GM12864 (cell line): Measurements from ENCODE around the gene ITGB1.

Experiments used
- DNase-seq: peaks from one replicate; pipeline ENCODE4 v3.0.0-alpha.2; 2011; ENCODE audit warnings: low read depth
- H3K4me3 ChIP-seq: 2 replicates; pipeline ENCODE4 v1.5.1; 2011; ENCODE audit warnings: mild to moderate bottlenecking, low read depth, low read length, control low read depth
- TF ChIP-seq, protein P1 (sequence below): IDR thresholded peaks from 2 replicates; pipeline ENCODE4 v1.5.1; 2011; ENCODE audit warnings: low read depth, mild to moderate bottlenecking, moderate library complexity, low read length, control low read depth, inconsistent platforms; ENCODE audit errors: missing control alignments

ITGB1 gene

DNA sequence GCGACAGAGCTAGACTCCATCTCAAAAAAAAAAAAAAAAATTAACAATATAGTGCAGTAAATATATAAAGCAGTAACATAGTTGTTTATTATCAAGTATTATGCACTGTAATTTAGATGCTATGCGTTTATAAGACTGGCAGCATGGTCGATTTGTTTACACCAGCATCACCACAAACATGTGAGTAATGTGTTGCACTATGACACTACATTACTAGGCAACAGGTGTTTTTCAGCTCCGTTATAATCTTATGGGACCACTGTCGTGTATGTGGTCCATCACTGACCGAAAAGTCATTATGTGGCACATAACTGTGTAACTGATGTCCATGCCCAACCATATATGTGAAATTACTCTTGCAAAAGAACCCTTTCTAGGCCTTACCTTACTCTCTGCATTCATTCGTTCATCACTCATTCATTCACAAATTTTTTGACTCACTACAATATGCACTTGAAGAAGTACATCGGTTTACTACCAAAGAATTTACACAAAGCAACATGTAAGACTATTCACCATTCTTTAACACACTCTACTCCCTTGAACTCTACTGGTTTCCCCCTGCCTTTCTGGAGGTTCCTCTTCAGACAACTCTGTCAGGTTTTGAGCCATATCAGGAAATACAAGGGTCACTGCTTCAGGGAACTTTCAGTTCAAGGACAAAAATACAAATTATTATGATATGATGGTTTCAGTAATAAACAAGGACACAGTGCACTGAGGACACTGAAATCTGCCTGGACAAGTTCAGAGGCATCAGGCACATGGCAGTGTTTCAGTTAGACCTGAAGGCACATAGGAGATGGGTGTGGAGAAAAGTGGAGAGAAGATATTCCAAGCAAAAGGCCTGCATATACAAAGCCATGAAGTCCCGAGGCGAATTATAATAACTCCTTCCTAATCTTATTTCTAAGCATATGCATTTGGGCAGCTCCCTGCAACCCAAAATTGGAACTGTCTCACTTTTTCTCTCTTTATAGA lies 17.4 kb downstream of the ITGB1 start:
- TF ChIP-seq, protein P1, sequence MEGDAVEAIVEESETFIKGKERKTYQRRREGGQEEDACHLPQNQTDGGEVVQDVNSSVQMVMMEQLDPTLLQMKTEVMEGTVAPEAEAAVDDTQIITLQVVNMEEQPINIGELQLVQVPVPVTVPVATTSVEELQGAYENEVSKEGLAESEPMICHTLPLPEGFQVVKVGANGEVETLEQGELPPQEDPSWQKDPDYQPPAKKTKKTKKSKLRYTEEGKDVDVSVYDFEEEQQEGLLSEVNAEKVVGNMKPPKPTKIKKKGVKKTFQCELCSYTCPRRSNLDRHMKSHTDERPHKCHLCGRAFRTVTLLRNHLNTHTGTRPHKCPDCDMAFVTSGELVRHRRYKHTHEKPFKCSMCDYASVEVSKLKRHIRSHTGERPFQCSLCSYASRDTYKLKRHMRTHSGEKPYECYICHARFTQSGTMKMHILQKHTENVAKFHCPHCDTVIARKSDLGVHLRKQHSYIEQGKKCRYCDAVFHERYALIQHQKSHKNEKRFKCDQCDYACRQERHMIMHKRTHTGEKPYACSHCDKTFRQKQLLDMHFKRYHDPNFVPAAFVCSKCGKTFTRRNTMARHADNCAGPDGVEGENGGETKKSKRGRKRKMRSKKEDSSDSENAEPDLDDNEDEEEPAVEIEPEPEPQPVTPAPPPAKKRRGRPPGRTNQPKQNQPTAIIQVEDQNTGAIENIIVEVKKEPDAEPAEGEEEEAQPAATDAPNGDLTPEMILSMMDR: no peak
- H3K4me3 ChIP-seq: no peak overlapping the region
- no peak for DNase-seq

DNA sequence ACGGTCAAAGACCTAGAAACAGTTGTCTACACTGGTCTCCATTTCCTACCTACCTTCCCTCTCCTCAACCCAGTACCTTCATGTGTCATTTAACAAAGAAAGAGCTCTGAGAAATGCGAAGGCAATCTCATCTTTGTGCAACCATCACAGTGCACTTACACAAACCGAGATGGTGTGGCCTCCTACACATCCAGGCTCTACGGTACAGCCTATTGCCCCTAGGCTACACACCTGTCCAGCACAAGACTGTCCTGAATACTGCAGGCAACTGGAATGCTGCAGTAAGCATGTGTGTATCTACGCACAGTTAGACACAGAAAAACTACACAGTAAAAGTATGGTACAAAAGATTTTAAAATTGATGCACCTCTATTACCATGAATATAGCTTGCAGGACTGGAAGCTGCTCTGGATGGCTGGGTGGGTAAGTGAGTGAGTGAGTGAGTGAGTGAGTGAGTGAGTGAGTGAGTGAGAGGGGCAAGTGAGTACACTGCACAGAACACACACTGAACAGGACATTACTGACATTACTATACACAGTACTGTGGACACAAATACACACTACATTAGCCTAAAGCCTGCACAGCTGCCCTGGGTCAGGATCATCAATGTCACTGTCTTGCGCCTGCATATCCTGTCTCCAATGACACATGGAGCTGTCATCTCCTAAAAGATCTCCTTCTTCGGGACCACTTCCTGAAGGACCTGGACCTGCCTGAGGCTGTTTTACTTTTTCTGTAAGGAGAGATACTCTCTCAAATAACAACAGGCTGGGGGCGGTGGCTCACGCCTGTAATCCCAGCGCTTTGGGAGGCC lies 18.5 kb downstream of the ITGB1 start:
- H3K4me3 ChIP-seq: no peak overlapping the region
- DNase-seq: no peak
- TF ChIP-seq, protein P1: no peak

DNA sequence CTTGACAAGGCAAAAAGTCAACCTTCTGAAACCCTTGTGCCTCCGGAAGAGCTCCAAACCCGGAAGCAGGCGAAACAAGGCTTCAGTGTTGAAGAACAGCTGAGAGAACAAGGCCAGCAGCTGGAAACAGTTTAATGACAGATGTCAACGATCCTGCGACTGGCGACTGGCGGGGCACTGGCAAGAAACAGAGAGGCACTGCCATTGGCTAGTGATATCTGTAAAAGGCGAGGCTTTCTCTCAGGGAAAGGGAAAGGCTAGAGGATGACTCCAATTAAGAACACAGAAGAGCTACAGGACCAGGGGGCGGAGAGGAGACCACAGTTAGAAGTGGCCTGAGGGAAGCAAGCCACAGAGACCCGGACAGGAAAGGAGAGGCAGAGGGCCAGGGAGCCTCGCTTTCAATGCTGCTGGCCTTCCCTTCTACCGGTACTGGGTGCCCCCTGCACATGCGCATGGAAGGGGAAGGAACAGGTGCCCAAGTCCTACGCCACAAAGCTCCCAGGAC lies 19.4 kb downstream of the ITGB1 start:
- no peak for DNase-seq
- H3K4me3 ChIP-seq: no peak overlapping the region
- TF ChIP-seq, protein P1: no peak

DNA sequence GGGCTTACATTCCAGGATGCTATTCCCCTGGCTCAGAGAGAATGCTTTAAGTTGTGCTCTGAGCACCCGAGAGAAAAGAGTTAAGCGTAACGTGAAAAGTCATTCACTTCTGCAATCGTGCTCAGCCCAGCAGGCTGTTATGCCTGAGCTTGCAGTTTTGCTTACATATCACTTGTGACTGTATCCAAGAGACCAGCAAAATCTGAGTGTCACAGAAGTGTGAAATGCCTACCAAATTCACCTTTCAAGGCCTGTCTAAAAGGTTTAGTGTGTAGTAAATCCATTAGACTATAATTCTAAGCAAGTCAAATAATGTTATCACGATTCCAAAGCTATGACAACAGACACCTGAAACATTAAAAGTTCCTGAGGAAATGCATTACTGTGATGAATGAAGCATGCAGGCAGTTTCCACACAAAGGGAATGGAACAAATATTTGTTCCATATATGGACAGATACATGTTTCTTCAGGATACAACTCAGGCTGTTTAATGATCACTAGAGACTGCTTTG lies 20.1 kb downstream of the ITGB1 start:
- no peak for DNase-seq
- TF ChIP-seq, protein P1: no peak
- H3K4me3 ChIP-seq: no peak overlapping the region

DNA sequence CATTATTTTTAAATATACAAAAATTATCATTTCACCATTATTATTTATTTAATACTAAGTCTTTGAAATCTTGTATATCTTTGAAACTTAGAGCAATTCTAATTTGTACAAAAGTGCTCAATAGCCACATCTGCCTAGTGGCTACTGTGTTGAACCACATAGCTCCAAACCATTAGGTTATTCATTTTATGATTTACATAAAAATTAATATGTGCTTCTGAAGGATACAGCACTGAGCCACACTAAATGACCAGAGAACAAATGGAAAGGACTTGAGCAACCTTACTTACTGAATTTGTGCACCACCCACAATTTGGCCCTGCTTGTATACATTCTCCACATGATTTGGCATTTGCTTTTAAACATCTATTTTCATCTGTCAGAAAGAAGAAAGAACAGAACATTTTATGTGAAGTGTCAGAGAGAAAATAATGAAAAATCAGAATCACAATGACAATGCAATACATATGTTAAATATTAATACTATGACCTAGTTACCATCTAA lies 25.8 kb downstream of the ITGB1 start:
- no peak overlapping the region for H3K4me3 ChIP-seq
- DNase-seq: no peak
- TF ChIP-seq, protein P1: no peak

DNA sequence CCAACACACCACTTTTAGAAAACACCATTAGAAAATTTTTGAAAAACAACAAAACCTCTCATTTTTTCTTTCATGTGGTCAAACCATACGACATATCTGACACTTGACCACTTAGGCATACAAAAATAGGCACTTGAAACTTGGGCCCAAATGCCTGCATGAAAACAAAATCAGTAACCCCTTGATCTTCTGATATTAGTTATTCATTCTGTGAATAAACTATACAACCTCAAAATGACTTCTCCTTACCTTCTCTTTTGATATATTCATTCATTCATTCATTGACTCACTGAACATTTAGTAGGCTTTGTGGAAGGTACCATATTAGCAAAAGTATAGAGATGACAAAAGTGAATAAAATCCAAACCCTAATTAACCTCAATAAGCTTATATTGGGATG lies 26.4 kb downstream of the ITGB1 start:
- no peak for DNase-seq
- no peak overlapping the region for H3K4me3 ChIP-seq
- TF ChIP-seq, protein P1: no peak
